GM21515 (cell line): ENCODE measurements around the gene KRTAP5-10.
"Not testable (repeated sequence)": the region's sequence is repeated elsewhere in the genome, so short reads cannot be mapped to it uniquely, and the experiment has no call there.

Experiments used
- ATAC-seq: cut with Tn5 transposase; IDR thresholded peaks from one replicate; pipeline ENCODE4 v1.9.1; 2021; ENCODE audit not compliant: unreplicated experiment

The KRTAP5-10 gene

GRCh38 chr11:71542382-71542781 lies 23.0 kb upstream of the KRTAP5-10 start:
- no peak for ATAC-seq

GRCh38 chr11:71542879-71543777 lies 22.2 kb upstream of the KRTAP5-10 start:
- ATAC-seq = no peak

- ATAC-seq = no peak
These were observed 21.5 kb upstream of the KRTAP5-10 start for GRCh38 chr11:71543866-71544265.

GRCh38 chr11:71544525-71545214 lies 20.7 kb upstream of the KRTAP5-10 start:
- no peak for ATAC-seq

GRCh38 chr11:71545405-71545966 lies 19.9 kb upstream of the KRTAP5-10 start:
- no peak for ATAC-seq

GRCh38 chr11:71548120-71548519 lies 17.2 kb upstream of the KRTAP5-10 start, which contains the start of gene KRTAP5-9:
TSS of gene KRTAP5-9 (plus strand) at chr11:71548420. CDS start at chr11:71548658, 238 bp downstream.
- no peak for ATAC-seq

GRCh38 chr11:71548716-71549151 lies 16.6 kb upstream of the KRTAP5-10 start:
- no peak for ATAC-seq

GRCh38 chr11:71551711-71552110 lies 13.7 kb upstream of the KRTAP5-10 start:
- no peak for ATAC-seq

GRCh38 chr11:71554996-71555395 lies 10.4 kb upstream of the KRTAP5-10 start:
- no peak for ATAC-seq

- no peak for ATAC-seq
These were observed 9.9 kb upstream of the KRTAP5-10 start for GRCh38 chr11:71555508-71555907.

GRCh38 chr11:71556018-71556417 lies 9.3 kb upstream of the KRTAP5-10 start:
- ATAC-seq = no peak

- no peak for ATAC-seq
These were observed 8.1 kb upstream of the KRTAP5-10 start for GRCh38 chr11:71557257-71557656.

GRCh38 chr11:71558996-71559395 lies 6.4 kb upstream of the KRTAP5-10 start:
- no peak for ATAC-seq

- no peak for ATAC-seq
These were observed 3.2 kb upstream of the KRTAP5-10 start for GRCh38 chr11:71562120-71562519.

- no peak for ATAC-seq
These were observed 2.0 kb upstream of the KRTAP5-10 start for GRCh38 chr11:71563406-71563805.

- ATAC-seq = no peak
These were observed 933 bp upstream of the KRTAP5-10 start for GRCh38 chr11:71564430-71564829.

GRCh38 chr11:71566081-71566620 lies 788 bp downstream of the KRTAP5-10 start:
- no peak for ATAC-seq

GRCh38 chr11:71566626-71567599 lies 1.6 kb downstream of the KRTAP5-10 start:
- ATAC-seq = not testable (repeated sequence)

GRCh38 chr11:71567633-71568032 lies 2.3 kb downstream of the KRTAP5-10 start:
- ATAC-seq = not testable (repeated sequence)

GRCh38 chr11:71568704-71569349 lies 3.5 kb downstream of the KRTAP5-10 start:
- no peak for ATAC-seq
